DOHH2 (cell line): ENCODE measurements around the gene UNC5A.

Source experiments
- H3F3A ChIP-seq: fragments of 200-600 bp; sonication (generic), shearing (Covaris generic); 2 replicates; pipeline ENCODE4 v1.6.0; 2016; ENCODE audit warnings: antibody characterized with exemption, mild to moderate bottlenecking; ENCODE audit not compliant: control insufficient read depth, insufficient read depth
- H3K27ac ChIP-seq: fragments of 200-600 bp; sonication (generic); 2 replicates; pipeline ENCODE4 v1.5.1; 2014; ENCODE audit warnings: low read depth, mild to moderate bottlenecking, low read length, moderate library complexity
- H3K27me3 ChIP-seq: fragments of 200-600 bp; sonication (generic); 2 replicates; pipeline ENCODE4 v1.6.1; 2014; ENCODE audit warnings: mild to moderate bottlenecking, low read length, mixed read lengths; ENCODE audit not compliant: control insufficient read depth
- H3K36me3 ChIP-seq: fragments of 200-600 bp; sonication (generic); 2 replicates; pipeline ENCODE4 v1.6.1; 2014; ENCODE audit warnings: mild to moderate bottlenecking, low read length, moderate library complexity, mixed read lengths; ENCODE audit not compliant: control insufficient read depth
- H3K4me1 ChIP-seq: fragments of 200-600 bp; sonication (generic); 2 replicates; pipeline ENCODE4 v1.6.1; 2014; ENCODE audit warnings: mild to moderate bottlenecking, low read length, mixed read lengths; ENCODE audit not compliant: control insufficient read depth
- H3K4me2 ChIP-seq: fragments of 200-600 bp; sonication (generic); 2 replicates; pipeline ENCODE4 v1.6.0; 2014; ENCODE audit warnings: mild to moderate bottlenecking, low read length, moderate library complexity
- H3K4me3 ChIP-seq: fragments of 200-600 bp; sonication (generic); 2 replicates; pipeline ENCODE4 v1.5.1; 2014; ENCODE audit warnings: mild to moderate bottlenecking, low read length, mixed read lengths
- H3K79me2 ChIP-seq: fragments of 200-600 bp; sonication (generic); 2 replicates; pipeline ENCODE4 v1.6.1; 2014; ENCODE audit warnings: mild to moderate bottlenecking, low read length, mixed read lengths; ENCODE audit not compliant: control insufficient read depth
- H3K9me2 ChIP-seq: fragments of 200-600 bp; sonication (generic); replicated peaks from 2 replicates; pipeline ENCODE4 v1.6.1; 2014; ENCODE audit warnings: mild to moderate bottlenecking, low read length, mixed read lengths; ENCODE audit not compliant: control insufficient read depth
- H3K9me3 ChIP-seq: fragments of 200-600 bp; sonication (generic); 2 replicates; pipeline ENCODE4 v1.6.1; 2014; ENCODE audit warnings: antibody characterized with exemption, low read length, mixed read lengths; ENCODE audit not compliant: control insufficient read depth, insufficient read depth
- H4K20me1 ChIP-seq: fragments of 200-600 bp; sonication (generic); 2 replicates; pipeline ENCODE4 v1.6.0; 2014; ENCODE audit warnings: low read depth, mild to moderate bottlenecking, antibody characterized with exemption, low read length, moderate library complexity; ENCODE audit not compliant: control insufficient read depth, insufficient read depth
- EZH2phosphoT487 ChIP-seq: fragments of 200-600 bp; sonication (generic); IDR thresholded peaks from 2 replicates; pipeline ENCODE4 v1.6.1; 2017; ENCODE audit warnings: borderline replicate concordance, mild to moderate bottlenecking, antibody characterized with exemption, low read length, moderate library complexity, mixed read lengths
- TF ChIP-seq, protein P1 (sequence below): fragments of 200-600 bp; sonication (generic); IDR thresholded peaks from one replicate; pipeline ENCODE4 v1.5.1; 2014; ENCODE audit warnings: antibody characterized with exemption, mild to moderate bottlenecking, low read depth, low read length; ENCODE audit not compliant: poor library complexity, severe bottlenecking

UNC5A gene

GRCh38 chr5:176824604-176825003, 14.2 kb downstream of the UNC5A start:
- TF ChIP-seq, protein P1, sequence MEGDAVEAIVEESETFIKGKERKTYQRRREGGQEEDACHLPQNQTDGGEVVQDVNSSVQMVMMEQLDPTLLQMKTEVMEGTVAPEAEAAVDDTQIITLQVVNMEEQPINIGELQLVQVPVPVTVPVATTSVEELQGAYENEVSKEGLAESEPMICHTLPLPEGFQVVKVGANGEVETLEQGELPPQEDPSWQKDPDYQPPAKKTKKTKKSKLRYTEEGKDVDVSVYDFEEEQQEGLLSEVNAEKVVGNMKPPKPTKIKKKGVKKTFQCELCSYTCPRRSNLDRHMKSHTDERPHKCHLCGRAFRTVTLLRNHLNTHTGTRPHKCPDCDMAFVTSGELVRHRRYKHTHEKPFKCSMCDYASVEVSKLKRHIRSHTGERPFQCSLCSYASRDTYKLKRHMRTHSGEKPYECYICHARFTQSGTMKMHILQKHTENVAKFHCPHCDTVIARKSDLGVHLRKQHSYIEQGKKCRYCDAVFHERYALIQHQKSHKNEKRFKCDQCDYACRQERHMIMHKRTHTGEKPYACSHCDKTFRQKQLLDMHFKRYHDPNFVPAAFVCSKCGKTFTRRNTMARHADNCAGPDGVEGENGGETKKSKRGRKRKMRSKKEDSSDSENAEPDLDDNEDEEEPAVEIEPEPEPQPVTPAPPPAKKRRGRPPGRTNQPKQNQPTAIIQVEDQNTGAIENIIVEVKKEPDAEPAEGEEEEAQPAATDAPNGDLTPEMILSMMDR = no peak
- no peak for TF ChIP-seq EZH2phosphoT487
- no peak overlapping the region for H3K4me2 ChIP-seq

GRCh38 chr5:176825234-176825633, 14.9 kb downstream of the UNC5A start:
- Histone ChIP-seq H3K4me1 (peaks cover 3% of the 10 kb centered on the region; the same call in 1 of the 2 replicates), H3K9me2 (no peaks in the 10 kb centered on the region), H4K20me1 (no peaks in the 10 kb centered on the region), H3K27ac (no peak overlapping the region), H3K4me2 (no peak overlapping the region), H3K4me3 (no peak overlapping the region), H3K9me3 (no peaks in the 10 kb centered on the region), H3K27me3 (peaks cover 4% of the 10 kb centered on the region), H3K36me3 (no peaks in the 10 kb centered on the region), H3K79me2 (no peaks in the 10 kb centered on the region), H3F3A (no peaks in the 10 kb centered on the region)
- TF ChIP-seq EZH2phosphoT487 = no peak
- TF ChIP-seq, protein P1 = no peak

More at GRCh38 chr5:176824604-176825003, 14.2 kb downstream of the UNC5A start:
- Histone ChIP-seq H3K27ac (no peak overlapping the region), H3K79me2 (no peaks in the 10 kb centered on the region), H3K27me3 (peaks cover 5% of the 10 kb centered on the region), H3K36me3 (no peaks in the 10 kb centered on the region), H3F3A (no peaks in the 10 kb centered on the region), H3K9me2 (no peaks in the 10 kb centered on the region), H3K9me3 (no peaks in the 10 kb centered on the region), H3K4me3 (no peak overlapping the region), H4K20me1 (no peaks in the 10 kb centered on the region), H3K4me1 (peaks cover 3% of the 10 kb centered on the region; the same call in 1 of the 2 replicates)

DNA sequence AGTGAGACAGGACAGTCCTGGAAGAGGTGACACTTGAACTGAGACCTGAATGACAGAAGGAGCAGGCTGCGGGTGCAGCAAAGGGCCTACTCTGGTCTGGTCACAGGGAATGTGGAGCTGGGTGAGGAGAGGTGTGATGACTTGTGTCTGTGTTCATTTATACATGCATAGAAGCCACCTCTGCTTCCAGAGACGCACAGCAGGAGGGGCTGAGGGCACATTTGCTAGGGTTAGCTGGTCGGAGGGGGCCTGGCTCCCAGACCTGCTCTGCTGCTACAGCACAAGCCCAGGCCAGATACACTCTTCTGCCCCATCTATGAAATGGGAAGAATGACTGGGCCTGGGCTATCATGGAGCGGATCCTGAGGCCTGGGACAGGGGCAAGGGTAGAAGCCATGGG, 15.6 kb downstream of the UNC5A start:
- no peaks in the 10 kb centered on the region for H3K36me3 ChIP-seq
- no peaks in the 10 kb centered on the region for H3K9me3 ChIP-seq
- H3K27me3 ChIP-seq = no peaks in the 10 kb centered on the region; the same call in 1 of the 2 replicates
- no peak overlapping the region for H3K27ac ChIP-seq
- TF ChIP-seq EZH2phosphoT487 = no peak
- TF ChIP-seq, protein P1 = no peak
- no peak overlapping the region for H3K4me2 ChIP-seq
- no peaks in the 10 kb centered on the region for H3K79me2 ChIP-seq
- peaks cover 3% of the 10 kb centered on the region; the same call in 1 of the 2 replicates for H3K4me1 ChIP-seq
- H3K4me3 ChIP-seq = no peak overlapping the region
- no peaks in the 10 kb centered on the region for H3F3A ChIP-seq
- no peaks in the 10 kb centered on the region for H3K9me2 ChIP-seq
- H4K20me1 ChIP-seq = no peaks in the 10 kb centered on the region
